Measurements from ENCODE around the gene NBPF4. TPM values are rescaled to one million over a fixed set of nuclear protein-coding genes. Genes with fewer than 3 reads are reported as not detected.

The NBPF4 gene
- total RNA-seq, 1 donor from 2014 or later, result 0.16 TPM

Other genes starting within 250 kb of the NBPF4 start
- gene SLC25A24, start 43.7 kb downstream of the NBPF4 start, total RNA-seq, result 14.6 and 16.6 TPM in 2 replicates
- gene NBPF6, start 206.3 kb upstream of the NBPF4 start, total RNA-seq, result 0.13 and 0.47 TPM in 2 replicates